HG02870 (cell line): Measurements from ENCODE around the gene CAMK1.
A peak's percentile ranks its signal among the peaks of the same experiment; 100 is the strongest.
"Not testable (repeated sequence)": the region's sequence is repeated elsewhere in the genome, so short reads cannot be mapped to it uniquely, and the experiment has no call there.

Experiments used
- ATAC-seq: cut with Tn5 transposase; IDR thresholded peaks from one replicate; pipeline ENCODE4 v1.9.1; 2021; ENCODE audit warnings: mild to moderate bottlenecking, moderate library complexity; ENCODE audit not compliant: unreplicated experiment

CAMK1 gene

GRCh38 chr3:9776896-9777693 lies 7.3 kb upstream of the CAMK1 start:
- ATAC-seq = no peak

DNA sequence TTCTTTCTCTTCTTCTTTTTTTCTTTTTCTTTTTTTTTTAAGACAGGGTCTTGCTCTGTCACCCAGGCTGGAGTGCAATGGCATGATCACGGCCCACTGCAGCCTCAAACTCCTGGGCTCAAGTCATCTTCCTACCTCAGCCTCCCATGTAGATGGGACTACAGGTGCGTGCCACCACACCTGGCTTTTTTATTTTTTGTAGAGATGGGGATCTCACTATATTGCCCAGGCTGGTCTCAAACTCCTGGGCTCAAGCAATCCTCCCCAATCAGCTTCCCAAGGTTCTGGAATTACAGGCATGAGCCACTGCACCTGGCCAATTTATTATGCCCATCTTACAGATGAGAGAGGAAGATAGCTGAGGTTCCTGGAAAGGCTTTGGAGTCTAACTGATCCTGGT lies 1.3 kb upstream of the CAMK1 start:
- not testable (repeated sequence) for ATAC-seq

DNA sequence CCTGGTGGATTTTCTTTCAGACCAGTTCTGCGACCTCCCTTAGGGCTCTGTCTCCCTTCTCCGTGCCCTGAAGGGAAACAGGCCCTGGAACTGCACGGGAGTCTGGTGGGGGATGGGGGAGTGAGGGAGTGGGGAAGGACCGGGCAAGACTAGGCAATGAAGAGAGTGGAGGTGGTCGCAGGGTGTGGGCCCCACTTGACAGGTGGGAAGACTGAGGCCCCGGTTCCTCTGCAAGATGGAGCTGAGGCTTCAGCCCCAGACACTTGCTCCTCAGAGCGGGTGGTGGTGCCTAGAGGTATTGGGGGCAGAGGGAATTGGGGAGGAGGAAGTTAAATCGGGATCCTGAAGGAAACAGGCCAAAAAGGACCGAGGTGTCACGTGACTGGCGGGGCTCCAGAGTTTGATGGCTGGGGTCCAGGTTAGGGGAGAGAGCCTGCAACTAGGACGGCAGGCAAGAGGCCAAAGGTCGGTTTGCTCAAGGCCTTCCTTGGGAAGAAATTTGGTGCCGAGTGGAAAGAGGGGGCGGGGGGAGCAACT lies 597 bp upstream of the CAMK1 start:
- ATAC-seq = no peak

- ATAC-seq = no peak
Measured at GRCh38 chr3:9769012-9769411, 735 bp downstream of the CAMK1 start.

DNA sequence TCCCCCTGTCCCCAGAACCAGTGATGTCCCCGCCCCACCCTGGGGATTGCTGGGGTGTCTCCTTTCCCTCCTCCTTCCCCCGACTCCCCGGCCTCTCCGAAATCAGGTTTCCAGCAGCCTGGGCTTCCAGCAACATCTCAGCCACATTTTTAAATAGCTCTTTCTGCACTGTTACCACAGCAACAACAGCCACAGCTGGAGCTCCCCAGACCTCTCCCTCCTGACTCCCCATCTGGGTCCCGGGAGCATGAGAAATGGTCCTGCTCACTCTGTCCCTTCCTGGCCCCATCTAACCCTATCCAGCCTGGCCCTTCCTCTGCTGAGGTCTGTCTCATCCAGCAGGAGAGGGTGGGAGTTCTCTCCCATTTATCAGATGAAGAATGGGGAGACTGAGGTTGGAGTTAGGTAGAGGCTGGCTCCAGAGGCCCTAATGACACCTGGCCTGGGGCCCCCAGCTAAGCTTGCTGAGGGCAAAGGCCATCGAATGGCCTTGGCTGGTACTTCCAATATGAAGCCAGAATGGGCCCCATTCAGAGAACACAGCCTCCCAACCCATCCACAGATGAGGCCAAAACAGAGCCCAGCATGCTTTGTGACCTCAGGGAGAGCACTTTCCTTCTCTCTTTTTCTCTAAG lies 1.5 kb downstream of the CAMK1 start:
- no peak for ATAC-seq

- ATAC-seq = no peak
Measured at GRCh38 chr3:9767418-9767817, 2.3 kb downstream of the CAMK1 start.

DNA sequence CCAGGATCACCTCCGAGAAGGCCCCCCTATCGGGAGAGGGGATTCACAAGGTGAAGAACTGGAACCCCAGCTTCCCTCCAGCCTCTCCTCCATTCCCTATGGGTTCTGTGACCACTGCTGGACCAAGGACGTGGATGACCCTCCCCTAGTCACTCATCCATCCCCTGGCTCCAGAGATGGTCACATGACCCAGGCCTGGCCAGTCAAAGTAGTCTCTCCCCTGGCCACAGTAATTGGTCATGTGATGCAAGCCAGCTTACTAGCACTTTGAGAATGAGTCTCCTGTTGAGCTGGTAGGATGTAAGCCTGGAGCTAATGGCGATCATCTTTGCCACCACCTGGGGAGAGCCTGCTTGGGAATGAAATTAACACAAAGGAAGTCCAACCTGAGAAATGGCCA lies 3.9 kb downstream of the CAMK1 start:
- no peak for ATAC-seq

GRCh38 chr3:9762871-9763270 lies 6.9 kb downstream of the CAMK1 start:
- ATAC-seq = no peak

DNA sequence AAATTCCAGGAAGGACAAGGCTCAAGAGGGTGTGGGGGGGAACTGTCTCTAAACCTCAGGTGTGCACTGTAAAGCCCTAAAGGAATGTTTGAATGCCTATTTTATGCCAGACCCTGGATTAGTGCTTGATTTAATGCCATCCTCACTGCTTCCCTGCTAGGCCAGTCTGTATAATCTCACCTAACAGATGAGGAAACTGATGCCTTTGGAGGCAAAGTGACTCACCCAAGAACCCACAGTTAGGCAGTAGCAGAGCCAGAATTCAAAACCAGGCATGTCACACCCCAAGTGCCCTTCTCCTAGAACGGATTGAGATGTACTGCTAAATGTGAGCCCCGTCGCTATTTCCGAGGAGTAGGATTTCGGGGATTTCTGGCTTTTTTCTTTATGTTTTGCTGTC lies 7.8 kb downstream of the CAMK1 start:
- no peak for ATAC-seq

DNA sequence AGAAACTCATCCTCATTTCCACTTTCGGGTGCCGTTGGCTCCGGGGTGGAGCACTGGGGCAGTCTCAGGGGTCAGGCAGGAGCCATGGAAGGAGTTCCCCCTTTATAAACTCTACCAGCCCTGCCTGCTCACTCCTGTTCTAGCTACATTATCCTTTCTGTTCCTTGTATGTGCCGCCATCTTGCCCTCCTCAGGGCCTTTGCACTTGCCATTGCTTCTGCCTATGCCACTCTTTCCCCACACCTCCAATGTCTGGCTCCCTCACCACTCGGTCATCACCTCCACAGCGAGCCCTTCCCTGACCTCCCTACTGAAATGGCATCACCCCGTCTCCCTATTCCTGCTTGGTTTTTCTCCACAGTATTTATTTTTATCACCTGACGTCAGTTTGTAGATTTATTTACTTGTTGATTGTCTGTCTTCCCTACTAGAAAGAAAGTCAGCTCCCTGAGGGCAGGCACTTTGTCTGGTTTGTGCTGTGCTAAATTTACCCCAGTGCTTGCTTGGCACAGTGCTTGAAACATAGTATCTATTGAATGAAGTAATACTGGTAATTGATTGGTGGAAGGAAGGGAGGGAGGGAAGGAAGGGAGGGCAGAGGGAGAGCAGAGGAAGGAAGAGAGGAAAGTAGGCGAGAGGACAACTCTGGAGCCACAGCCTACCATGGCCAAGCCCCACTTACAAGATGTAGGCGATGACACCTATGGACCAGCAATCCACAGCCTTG lies 8.8 kb downstream of the CAMK1 start:
- no peak for ATAC-seq

- no peak for ATAC-seq
Measured at GRCh38 chr3:9757427-9757826, 12.3 kb downstream of the CAMK1 start.

DNA sequence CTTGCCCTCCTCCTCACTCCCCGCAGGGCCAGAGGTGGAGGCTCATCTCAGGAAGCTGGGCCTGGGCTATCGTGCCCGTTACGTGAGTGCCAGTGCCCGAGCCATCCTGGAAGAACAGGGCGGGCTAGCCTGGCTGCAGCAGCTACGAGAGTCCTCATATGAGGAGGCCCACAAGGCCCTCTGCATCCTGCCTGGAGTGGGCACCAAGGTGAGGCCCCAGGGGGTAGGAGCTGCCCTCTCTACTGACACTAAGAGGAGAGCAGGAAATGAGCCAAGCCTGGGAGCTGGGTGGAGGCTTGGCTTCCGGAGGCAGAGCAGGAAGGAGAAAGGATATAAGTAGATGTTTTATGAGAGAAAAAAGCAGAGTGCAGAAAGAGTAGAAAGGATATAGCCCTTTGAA lies 15.1 kb downstream of the CAMK1 start:
- ATAC-seq = no peak

DNA sequence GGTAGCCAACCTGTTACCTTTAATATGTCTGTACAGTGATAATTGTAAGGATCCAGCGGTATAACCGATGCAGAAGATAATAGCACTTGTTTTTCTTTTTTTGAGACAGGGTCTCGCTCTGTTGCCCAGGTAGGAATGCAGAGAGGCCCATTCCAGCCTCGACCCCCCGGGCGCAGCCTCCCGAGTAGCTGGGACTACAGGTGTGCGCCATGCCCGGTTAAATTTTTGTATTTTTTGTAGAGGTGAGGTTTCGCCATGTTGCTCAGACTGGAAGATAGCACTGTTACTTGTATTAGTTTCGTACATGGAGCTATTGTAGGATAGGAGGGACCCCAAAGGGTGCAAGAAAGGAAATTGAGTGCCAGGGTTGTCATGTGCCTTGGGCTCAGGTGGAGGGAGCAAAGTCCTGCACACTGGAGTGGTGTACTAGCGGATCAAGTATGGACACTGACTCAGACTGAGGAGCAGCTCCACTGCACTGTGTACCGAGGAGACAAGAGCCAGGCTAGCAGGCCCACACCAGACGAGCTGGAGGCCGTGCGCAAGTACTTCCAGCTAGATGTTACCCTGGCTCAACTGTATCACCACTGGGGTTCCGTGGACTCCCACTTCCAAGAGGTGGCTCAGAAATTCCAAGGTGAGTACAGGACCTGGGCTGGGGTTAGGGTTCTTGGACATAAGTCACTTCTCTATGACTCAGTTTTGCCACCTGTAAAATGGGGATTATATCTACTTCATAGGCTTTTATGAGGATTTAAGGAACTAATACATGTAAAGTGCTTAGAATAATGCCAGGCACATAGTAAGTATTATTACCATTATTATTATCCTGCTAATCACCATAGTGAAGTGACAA lies 19.0 kb downstream of the CAMK1 start:
- ATAC-seq = no peak

DNA sequence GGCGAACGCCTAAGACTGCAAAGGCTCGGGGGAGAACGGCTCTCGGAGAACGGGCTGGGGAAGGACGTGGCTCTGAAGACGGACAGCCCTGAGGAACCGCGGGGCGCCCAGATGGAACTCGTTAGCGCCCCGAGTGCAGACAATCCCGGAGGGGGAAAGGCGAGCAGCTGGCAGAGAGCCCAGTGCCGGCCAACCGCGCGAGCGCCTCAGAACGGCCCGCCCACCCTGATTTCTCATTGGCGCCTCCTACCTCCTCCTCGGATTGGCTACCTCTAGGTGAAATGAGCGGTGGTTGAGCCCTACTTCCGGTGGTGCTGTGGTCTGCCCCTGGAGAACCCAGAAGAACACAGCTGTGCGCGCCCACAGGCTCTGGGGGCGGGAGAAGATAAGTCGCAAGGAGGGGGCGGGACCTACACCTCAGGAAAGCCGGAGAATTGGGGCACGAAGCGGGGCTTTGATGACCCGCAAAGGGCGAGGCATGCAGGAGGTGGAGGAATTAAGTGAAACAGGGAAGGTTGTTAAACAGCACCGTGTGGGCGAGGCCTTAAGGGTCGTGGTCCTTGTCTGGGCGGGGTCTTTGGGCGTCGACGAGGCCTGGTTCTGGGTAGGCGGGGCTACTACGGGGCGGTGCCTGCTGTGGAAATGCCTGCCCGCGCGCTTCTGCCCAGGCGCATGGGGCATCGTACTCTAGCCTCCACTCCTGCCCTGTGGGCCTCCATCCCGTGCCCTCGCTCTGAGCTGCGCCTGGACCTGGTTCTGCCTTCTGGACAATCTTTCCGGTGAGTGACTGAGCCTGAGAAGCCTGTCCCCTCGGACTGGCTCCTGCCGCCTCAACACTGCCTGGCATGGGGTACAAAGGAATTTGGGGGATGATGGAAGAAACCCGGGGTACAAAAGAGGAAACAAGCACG lies 19.8 kb downstream of the CAMK1 start, which contains the start of gene OGG1:
Gene OGG1 (plus strand): TSS at position 308 of the 911 bp plus-strand sequence. CDS start 335 bp downstream, at position 643.
- ATAC-seq = peak; percentile 92

- ATAC-seq = no peak
Measured at GRCh38 chr3:9749296-9749644, 20.5 kb downstream of the CAMK1 start.

DNA sequence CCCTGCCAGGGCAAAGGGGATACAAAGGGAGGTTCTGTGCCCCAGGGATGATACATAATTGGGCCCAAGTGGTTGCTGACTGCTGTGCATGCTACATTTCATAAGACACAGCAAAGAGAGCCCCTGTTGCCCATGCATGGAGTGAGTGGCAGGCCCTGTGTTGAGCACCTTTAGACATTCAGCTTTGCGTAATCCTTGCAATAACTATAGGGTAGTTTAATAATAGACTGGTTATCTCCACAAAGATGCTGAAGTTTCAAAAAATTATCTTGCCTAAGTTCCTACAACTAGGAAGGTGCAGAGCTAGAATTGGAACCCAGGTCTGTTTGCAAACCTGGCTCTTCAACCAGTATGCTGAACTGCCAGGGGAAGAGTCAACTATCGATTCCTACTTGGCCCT lies 21.7 kb downstream of the CAMK1 start:
- ATAC-seq = no peak

GRCh38 chr3:9747267-9747666 lies 22.5 kb downstream of the CAMK1 start:
- ATAC-seq = peak; percentile 20

DNA sequence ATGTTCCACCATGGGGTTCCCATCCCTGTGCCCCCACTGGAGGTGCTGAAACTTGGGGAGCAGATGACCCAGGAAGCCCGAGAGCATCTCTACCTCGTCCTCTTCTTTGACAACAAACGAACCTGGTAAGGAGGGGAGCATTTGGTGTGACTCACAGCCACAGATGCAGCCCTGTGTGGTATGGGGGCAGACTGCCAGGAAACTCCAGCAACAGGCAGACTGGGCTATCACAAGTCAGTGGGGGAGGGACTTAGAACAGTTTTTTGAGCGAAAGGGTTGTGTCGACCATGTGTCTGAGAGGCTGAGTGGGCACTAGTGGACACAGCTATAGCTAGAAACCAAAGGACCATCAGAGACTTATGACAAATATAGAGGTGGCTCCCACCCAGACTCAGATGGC lies 23.4 kb downstream of the CAMK1 start:
- no peak for ATAC-seq

DNA sequence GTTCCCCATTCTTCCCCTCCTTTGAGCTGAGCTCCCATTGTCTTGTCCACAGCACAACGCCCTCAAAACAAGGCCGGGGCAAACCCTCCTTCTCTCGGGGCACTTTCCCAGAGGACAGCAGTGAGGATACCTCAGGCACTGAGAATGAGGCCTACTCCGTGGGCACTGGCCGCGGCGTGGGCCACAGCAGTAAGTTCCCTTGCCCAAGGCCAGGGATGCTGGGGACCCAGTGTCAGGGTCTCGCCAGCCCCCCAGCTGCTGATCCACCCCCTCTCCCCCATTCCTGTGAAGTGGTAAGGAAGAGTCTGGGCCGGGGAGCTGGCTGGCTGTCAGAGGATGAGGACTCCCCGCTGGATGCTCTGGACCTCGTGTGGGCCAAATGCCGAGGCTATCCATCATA lies 24.2 kb downstream of the CAMK1 start:
- ATAC-seq = no peak

DNA sequence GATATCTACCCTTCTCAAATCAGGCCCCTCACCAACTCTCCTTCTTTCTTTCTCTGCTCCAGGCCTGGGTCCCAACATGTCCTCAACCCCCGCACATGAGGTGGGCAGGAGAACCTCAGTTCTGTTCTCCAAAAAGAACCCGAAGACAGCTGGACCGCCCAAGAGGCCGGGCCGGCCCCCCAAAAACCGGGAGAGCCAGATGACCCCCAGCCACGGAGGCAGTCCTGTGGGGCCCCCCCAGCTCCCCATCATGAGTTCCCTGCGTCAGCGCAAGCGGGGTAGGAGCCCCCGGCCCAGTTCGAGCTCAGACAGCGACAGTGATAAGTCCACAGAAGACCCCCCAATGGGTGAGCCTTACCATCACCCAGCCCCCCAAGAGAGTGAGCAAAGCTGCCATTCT lies 25.6 kb downstream of the CAMK1 start:
- no peak for ATAC-seq
